Osteoblast (primary cell): ENCODE results near the gene MPND. TPM values are rescaled to one million over a fixed set of nuclear protein-coding genes. Genes with fewer than 3 reads are reported as not detected.

Source experiments
- DNase-seq: peaks from one replicate; pipeline ENCODE4 v3.0.0; 2011; ENCODE audit warnings: low spot score, mixed read lengths; ENCODE audit not compliant: insufficient read length; ENCODE audit errors: missing footprints
- H2AFZ ChIP-seq: 2 replicates; pipeline ENCODE4 v1.6.0; 2011; ENCODE audit warnings: mild to moderate bottlenecking, low read length
- H3K27ac ChIP-seq: 2 replicates; pipeline ENCODE4 v1.5.1; 2011; ENCODE audit warnings: mild to moderate bottlenecking, low read depth, low read length, moderate library complexity
- H3K27me3 ChIP-seq: 2 replicates; pipeline ENCODE4 v1.6.0; 2012; ENCODE audit warnings: mild to moderate bottlenecking, control low read depth, inconsistent platforms, low read length, moderate library complexity; ENCODE audit not compliant: insufficient read depth
- H3K36me3 ChIP-seq: 2 replicates; pipeline ENCODE4 v1.5.1; 2011; ENCODE audit warnings: mild to moderate bottlenecking, low read length, control low read depth, moderate library complexity; ENCODE audit not compliant: insufficient read depth
- H3K4me1 ChIP-seq: 2 replicates; pipeline ENCODE4 v1.5.1; 2011; ENCODE audit warnings: mild to moderate bottlenecking, low read length, control low read depth, moderate library complexity; ENCODE audit not compliant: insufficient read depth
- H3K4me2 ChIP-seq: 2 replicates; pipeline ENCODE4 v1.6.0; 2011; ENCODE audit warnings: mild to moderate bottlenecking, low read length; ENCODE audit not compliant: insufficient read depth
- H3K4me3 ChIP-seq: fragments of 200-600 bp; sonication (generic); 3 replicates; pipeline ENCODE4 v1.5.1; 2012; ENCODE audit warnings: mild to moderate bottlenecking, low read length, inconsistent platforms; ENCODE audit not compliant: insufficient read depth
- H3K79me2 ChIP-seq: 2 replicates; pipeline ENCODE4 v1.6.0; 2012; ENCODE audit warnings: mild to moderate bottlenecking, low read length, control low read depth, inconsistent platforms; ENCODE audit not compliant: insufficient read depth
- H3K9me3 ChIP-seq: 2 replicates; pipeline ENCODE4 v1.5.1; 2011; ENCODE audit warnings: low read depth, low read length, control low read depth
- H4K20me1 ChIP-seq: 2 replicates; pipeline ENCODE4 v1.6.0; 2012; ENCODE audit warnings: mild to moderate bottlenecking, low read length, control low read depth; ENCODE audit not compliant: insufficient read depth
- total RNA-seq: library from RNA; depleted of rRNA; stranded (reverse); fragments of >200 nt; gene quantifications from 2 replicates; pipeline ENCODE4 v1.2.3, GENCODE V29; 2012
- TF ChIP-seq, protein P1 (sequence below): IDR thresholded peaks from 2 replicates; pipeline ENCODE4 v1.5.1; 2011; ENCODE audit warnings: mild to moderate bottlenecking, low read depth, low read length, moderate library complexity; ENCODE audit errors: extremely low read depth

Gene MPND
- total RNA-seq, 1 donor, result 6.9 TPM

DNA sequence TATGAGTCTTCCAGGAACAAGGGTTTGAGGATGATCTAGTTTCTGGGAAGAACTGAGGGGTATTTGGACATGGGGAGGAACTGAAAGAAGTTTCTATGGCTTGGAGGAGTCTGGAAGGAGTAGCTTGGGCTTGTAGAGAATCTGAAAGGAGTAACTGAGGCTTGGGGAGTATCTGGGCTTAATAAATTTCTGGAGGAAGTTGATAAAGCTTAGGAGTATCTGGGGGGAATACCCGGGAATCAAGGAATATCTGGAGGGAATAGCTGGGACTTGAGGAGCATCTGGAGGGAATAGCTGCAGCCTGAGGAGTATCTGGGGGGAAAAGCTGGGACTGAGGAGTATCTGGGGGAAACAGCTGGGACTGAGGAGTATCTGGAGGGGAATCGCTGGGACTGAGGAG lies 22.9 kb upstream of the MPND start:
- Histone ChIP-seq H3K4me2 (no peak overlapping the region), H3K4me3 (no peak overlapping the region), H3K27me3 (no peaks in the 10 kb centered on the region), H3K27ac (no peak overlapping the region), H2AFZ (no peak overlapping the region), H3K36me3 (no peaks in the 10 kb centered on the region), H3K9me3 (no peaks in the 10 kb centered on the region), H3K79me2 (no peaks in the 10 kb centered on the region), H4K20me1 (no peaks in the 10 kb centered on the region), H3K4me1 (no peaks in the 10 kb centered on the region)
- TF ChIP-seq, protein P1, sequence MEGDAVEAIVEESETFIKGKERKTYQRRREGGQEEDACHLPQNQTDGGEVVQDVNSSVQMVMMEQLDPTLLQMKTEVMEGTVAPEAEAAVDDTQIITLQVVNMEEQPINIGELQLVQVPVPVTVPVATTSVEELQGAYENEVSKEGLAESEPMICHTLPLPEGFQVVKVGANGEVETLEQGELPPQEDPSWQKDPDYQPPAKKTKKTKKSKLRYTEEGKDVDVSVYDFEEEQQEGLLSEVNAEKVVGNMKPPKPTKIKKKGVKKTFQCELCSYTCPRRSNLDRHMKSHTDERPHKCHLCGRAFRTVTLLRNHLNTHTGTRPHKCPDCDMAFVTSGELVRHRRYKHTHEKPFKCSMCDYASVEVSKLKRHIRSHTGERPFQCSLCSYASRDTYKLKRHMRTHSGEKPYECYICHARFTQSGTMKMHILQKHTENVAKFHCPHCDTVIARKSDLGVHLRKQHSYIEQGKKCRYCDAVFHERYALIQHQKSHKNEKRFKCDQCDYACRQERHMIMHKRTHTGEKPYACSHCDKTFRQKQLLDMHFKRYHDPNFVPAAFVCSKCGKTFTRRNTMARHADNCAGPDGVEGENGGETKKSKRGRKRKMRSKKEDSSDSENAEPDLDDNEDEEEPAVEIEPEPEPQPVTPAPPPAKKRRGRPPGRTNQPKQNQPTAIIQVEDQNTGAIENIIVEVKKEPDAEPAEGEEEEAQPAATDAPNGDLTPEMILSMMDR, result no peak
- DNase-seq, result peak; percentile 52

DNA sequence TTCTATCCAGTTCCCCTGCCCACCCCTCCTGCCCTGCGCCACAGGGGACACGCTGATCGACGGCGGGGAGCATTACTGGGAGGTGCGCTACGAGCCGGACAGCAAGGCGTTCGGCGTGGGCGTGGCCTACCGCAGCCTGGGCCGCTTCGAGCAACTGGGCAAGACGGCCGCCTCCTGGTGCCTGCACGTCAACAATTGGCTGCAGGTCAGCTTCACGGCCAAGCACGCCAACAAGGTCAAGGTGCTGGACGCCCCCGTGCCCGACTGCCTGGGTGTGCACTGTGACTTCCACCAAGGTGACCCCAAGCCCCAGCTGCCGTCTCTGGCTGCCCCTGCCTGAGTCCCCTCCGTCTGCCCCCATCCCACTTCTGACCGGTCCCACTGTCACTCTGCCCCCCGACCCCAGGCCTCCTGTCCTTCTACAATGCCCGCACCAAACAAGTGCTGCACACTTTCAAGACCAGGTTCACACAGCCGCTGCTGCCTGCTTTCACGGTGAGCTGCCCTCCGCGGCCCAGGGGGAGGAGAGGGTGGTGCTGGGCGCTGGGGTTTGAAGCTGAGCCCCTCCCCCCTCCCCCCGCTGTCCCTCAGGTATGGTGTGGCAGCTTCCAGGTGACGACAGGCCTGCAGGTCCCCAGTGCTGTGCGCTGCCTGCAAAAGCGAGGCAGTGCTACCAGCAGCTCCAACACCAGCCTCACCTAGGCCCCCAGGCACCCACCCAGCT lies 20.3 kb upstream of the MPND start:
- Histone ChIP-seq H3K4me2 (no peak overlapping the region), H2AFZ (no peak overlapping the region), H3K36me3 (no peaks in the 10 kb centered on the region), H3K4me3 (no peak overlapping the region), H4K20me1 (no peaks in the 10 kb centered on the region), H3K4me1 (peaks cover 5% of the 10 kb centered on the region), H3K9me3 (no peaks in the 10 kb centered on the region), H3K27me3 (peaks cover 10% of the 10 kb centered on the region), H3K27ac (no peak overlapping the region), H3K79me2 (no peaks in the 10 kb centered on the region)
- DNase-seq, result peak; percentile 59
- TF ChIP-seq, protein P1, result no peak

DNA sequence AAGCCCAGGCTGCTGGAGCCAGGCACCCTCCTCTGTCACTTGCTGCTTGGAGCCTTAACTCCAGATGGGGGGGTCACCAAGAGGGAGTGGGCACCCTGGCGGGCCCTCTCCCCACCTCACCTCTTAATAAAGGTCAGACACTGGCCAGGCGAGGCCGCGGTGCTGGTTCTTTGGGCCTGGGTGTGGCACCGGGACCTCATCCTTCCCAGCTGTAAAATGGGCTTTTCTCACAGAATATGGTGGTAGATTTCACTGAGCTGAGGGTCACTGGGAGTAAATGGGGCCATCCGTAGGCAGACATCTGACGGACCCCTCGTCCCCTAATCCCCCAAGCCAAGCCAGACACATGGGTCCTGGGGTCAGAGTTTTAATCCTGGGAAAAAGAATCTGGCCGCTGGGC lies 19.7 kb upstream of the MPND start:
- DNase-seq, result peak; percentile 37
- Histone ChIP-seq H3K9me3 (no peaks in the 10 kb centered on the region), H4K20me1 (no peaks in the 10 kb centered on the region)

DNA sequence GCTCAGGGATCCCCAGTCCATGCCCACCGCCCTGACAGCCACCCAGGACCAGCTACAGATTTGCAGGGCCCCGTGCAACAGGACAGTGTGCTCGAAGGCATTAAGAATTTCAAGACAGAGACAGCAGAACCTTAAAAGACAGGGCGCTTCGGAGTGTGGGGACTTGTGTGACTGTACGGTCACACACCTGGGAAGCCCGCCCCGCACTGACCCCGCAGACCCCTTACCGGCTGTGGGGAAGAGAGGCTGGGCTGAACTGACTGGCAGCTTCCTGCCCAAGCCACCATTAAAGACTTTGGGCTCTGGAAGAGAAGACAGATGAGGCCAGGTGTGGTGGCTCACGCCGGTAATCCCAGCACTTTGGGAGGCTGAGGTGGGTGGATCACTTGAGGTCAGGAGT lies 19.1 kb upstream of the MPND start:
- TF ChIP-seq, protein P1, result no peak
- Histone ChIP-seq H2AFZ (no peak overlapping the region), H3K27me3 (peaks cover 10% of the 10 kb centered on the region), H3K4me1 (peaks cover 5% of the 10 kb centered on the region), H3K4me2 (no peak overlapping the region), H3K9me3 (no peaks in the 10 kb centered on the region), H3K27ac (no peak overlapping the region), H4K20me1 (no peaks in the 10 kb centered on the region), H3K4me3 (no peak overlapping the region), H3K36me3 (no peaks in the 10 kb centered on the region), H3K79me2 (no peaks in the 10 kb centered on the region)
- DNase-seq, result peak; percentile 39

More for the DNA sequence above, 19.7 kb upstream of the MPND start:
- H3K27me3 ChIP-seq, result peaks cover 10% of the 10 kb centered on the region
- H2AFZ ChIP-seq, result no peak overlapping the region
- H3K36me3 ChIP-seq, result no peaks in the 10 kb centered on the region
- TF ChIP-seq, protein P1, result no peak
- no peaks in the 10 kb centered on the region for H3K79me2 ChIP-seq
- H3K4me1 ChIP-seq, result peaks cover 5% of the 10 kb centered on the region
- H3K4me2 ChIP-seq, result no peak overlapping the region
- no peak overlapping the region for H3K27ac ChIP-seq
- no peak overlapping the region for H3K4me3 ChIP-seq
